Ovary (tissue), 3 donors: ENCODE measurements around the gene PRR14.

ENCODE experiments used
- CTCF ChIP-seq, 3 donors: fragments of 450-650 bp in 2 of 3; fragments of 200-600 bp in 1 of 3; IDR thresholded peaks; one replicate each; pipeline versions ENCODE4 v1.5.1 to v1.8.0; 2016 to 2022; ENCODE audit warnings: antibody characterized with exemption in 3 of 3, mild to moderate bottlenecking in 1 of 3
- POLR2A ChIP-seq: fragments of 450-650 bp; IDR thresholded peaks from one replicate; pipeline ENCODE4 v1.6.1; 2017; ENCODE audit warnings: antibody characterized with exemption, mild to moderate bottlenecking, moderate library complexity
- donor health status: DM: no; HTN: no; CAD: no.

GRCh38 chr16:30654856-30655255 lies 4.1 kb downstream of the PRR14 start:
- no peak for TF ChIP-seq CTCF (IDR thresholded peaks at IDR 0.05)
- no peak for TF ChIP-seq POLR2A
